Right ventricle myocardium inferior (tissue), 1 donor: Measurements from ENCODE around the gene CALU. TPM values are rescaled to one million over a fixed set of nuclear protein-coding genes. Genes with fewer than 3 reads are reported as not detected.

Experiments
- ATAC-seq: fragments of 200-7000 bp; cut with Tn5 transposase; one replicate; pipeline ENCODE4 v1.9.1; 2020; ENCODE audit warnings: mild to moderate bottlenecking, moderate library complexity
- DNase-seq: peaks from one replicate; pipeline ENCODE4 v3.0.0; 2021; ENCODE audit errors: missing footprints
- intact Hi-C: fragments of 100-400 bp; cut with DNase I; formaldehyde crosslinking; loops from one replicate; pipeline ENCODE4 v1.11.0; 2022
- total RNA-seq: library from RNA; stranded (reverse); fragmentation: NEBNext Ultra II Directional; extraction: Animal tissue kit (Norgen Biotek cat#: 25700); gene quantifications from one replicate; pipeline ENCODE4 v1.2.1, GENCODE V29; 2021
- donor health status: DM: no; HTN: yes; CAD: no; lungs with severe emphysema.

CALU gene
- total RNA-seq, 1 donor from 2014 or later, result 183 TPM

GRCh38 chr7:128795129-128795528, 56.0 kb downstream of the CALU start:
- DNase-seq (no peak), ATAC-seq (no peak)
- intact Hi-C loops, result no loop called here

- no peak for ATAC-seq
- no peak for DNase-seq
- intact Hi-C loops, result no loop called here
Observed at GRCh38 chr7:128796327-128796726, 57.2 kb downstream of the CALU start.

DNA sequence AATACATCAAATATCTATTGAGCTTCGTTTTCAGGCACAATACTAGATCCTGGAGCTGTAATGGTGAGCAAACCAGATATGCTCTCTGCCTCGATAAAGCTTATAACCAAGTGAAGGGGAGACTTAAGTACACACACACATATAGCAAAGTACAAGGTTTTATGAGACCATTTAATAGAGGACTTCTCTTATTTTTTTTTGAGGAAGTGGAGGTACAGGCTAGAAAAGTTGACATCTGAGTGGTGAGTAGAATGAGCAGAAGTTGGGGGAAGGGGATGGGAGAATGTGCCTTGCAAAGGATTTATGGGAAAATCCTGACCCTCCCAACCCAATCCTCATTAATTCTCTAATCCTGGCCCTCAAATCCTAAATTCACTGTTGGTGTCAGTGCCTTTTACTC, 60.3 kb downstream of the CALU start:
- ATAC-seq, result no peak
- DNase-seq, result no peak
- intact Hi-C loops, result no loop called here

GRCh38 chr7:128800567-128800966, 61.4 kb downstream of the CALU start:
- DNase-seq (no peak), ATAC-seq (no peak)
- intact Hi-C loops, result no loop called here

GRCh38 chr7:128801003-128801402, 61.8 kb downstream of the CALU start:
- ATAC-seq, result no peak
- intact Hi-C loops, result no loop called here
- DNase-seq, result no peak

DNA sequence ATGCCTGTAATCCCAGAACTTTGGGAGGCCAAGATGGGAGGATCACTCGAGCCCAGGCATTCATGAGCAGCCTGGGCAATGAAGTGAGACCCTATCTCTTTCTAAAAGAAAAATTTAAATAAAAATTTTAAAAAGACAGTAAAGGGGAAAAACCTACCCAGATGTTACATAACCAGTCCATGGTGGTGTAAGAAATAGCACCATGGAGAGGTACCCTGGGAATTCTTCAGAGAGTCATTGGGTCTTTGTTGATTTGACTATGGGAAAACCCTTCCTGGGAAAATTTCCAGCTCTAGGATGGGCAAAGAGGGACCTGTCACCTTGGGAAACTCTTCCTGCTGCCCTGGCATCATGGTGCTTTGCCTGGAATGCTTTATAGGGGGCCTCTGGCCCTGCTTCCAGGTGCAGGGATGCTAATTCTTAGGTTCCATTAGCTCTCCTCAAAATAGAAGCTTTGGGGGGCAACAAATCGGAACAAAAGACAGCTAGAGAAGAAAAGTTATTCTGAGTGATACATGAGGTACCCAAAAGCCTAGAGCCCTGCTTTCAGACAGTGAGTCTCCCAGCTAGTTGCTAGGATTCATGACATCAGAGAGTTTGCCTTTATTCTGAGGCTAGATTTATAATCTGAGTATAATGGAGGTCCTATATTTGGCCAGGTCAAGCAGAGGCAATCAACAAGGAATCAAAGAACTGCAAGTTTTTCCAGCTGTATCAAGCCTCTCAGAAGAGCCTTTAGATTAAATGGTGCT, 62.7 kb downstream of the CALU start:
- intact Hi-C loops, result no loop called here
- no peak for ATAC-seq

DNA sequence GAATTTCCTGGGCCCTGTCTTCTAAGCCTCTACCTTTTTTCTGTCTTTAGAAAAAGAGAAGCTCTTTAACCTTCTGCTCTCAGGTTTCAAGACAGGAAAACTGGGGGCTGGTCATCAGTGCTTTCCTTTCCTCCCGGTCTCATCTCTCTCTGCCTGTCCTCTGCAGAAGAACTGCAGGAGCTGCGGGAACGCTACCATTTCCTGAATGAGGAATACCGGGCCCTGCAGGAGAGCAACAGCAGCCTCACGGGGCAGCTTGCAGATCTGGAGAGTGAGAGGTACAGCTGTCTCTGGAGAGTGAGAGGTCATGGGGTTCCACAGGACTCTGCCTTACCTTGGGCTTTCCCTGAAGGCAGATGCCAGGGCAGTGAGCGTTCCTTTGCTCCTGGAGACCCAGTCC, 65.3 kb downstream of the CALU start:
- no peak for ATAC-seq
- intact Hi-C loops, result no loop called here
- DNase-seq, result no peak

More for the DNA sequence above, 62.7 kb downstream of the CALU start:
- DNase-seq, result no peak

- DNase-seq (no peak), ATAC-seq (no peak)
- intact Hi-C loops, result no loop called here
Observed at GRCh38 chr7:128805225-128805624, 66.1 kb downstream of the CALU start.

DNA sequence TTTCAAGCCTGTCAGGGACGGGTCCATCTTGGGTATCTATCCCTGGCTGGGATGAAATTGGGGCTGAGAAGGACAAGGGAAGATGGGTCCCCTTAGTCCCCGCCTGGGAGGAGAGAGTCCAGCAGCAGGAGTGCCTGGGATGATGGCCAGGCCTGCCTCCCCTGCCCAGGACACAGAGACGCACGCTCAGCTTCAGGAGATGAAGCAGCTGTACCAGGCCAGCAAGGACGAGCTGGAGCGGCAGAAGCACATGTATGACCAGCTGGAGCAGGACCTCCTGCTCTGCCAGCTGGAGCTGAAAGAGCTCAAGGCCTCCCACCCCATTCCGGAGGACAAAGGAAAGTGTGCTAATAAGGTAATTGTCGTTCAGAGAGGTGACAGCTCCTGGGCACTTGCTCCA, 68.0 kb downstream of the CALU start:
- intact Hi-C loops, result no loop called here
- ATAC-seq (no peak), DNase-seq (no peak)

DNA sequence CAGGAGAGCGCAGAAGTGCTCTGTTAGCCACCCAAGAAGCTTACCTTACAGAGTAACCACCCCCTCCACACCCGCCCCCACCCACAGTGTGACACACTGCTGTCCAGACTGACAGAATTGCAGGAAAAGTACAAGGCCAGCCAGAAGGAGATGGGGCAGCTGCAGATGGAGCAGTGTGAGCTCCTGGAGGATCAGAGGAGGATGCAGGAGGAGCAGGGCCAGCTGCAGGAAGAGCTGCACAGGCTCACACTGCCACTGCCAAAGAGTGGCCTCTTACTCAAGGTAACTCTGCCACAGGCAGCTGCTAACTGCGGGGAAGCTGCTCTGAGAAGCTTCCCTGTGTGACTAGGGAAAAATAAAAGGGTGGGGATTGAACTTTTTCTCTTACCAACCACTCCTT, 70.2 kb downstream of the CALU start:
- ATAC-seq, result no peak
- intact Hi-C loops, result no loop called here
- no peak for DNase-seq

- no peak for DNase-seq
- intact Hi-C loops, result no loop called here
- no peak for ATAC-seq
Observed at GRCh38 chr7:128810473-128810872, 71.3 kb downstream of the CALU start.

- no peak for DNase-seq
- no peak for ATAC-seq
- intact Hi-C loops, result no loop called here
Observed at GRCh38 chr7:128810997-128811396, 71.8 kb downstream of the CALU start.

GRCh38 chr7:128811631-128812430, 72.7 kb downstream of the CALU start:
- ATAC-seq (no peak), DNase-seq (no peak)
- intact Hi-C loops, result loop anchor here (1.0 kb wide), 1 partner anchor 30 kb away; no protein-coding TSS in a partner anchor

DNA sequence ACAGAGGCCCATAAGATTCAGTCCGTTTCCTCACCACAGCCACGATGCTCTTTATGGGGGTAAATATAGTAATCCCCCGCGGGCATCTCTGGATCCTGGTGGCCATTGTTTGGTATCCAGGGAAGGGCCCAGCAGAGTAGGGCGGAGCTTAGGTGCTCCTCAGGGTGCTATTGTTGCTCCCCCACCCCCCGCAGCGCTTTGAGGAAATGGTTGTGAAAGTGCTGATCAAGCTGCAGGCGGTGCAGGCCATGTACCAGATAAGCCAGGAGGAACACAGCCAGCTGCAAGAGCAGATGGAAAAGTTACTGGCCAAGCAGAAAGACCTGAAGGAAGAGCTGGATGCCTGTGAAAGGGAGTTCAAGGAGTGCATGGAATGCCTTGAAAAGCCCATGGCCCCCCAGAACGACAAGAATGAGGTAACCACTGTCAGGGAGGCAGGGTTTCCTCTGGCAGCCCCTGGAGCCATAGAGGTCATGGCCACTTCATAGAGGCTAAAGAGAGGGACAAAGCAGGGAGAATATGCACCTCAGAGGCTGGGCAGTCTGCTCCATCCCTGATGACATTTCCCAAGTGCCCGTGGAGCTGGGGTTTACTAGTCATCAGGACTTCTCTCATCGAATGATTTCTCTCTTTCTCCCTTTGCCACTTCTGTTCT, 73.5 kb downstream of the CALU start:
- peak; percentile 81 for DNase-seq
- intact Hi-C loops, result loop anchor here (1.0 kb wide), 1 partner anchor 30 kb away; no protein-coding TSS in a partner anchor
- ATAC-seq, result peak; percentile 83

- intact Hi-C loops, result no loop called here
- no peak for ATAC-seq
- no peak for DNase-seq
Observed at GRCh38 chr7:128814499-128814898, 75.3 kb downstream of the CALU start.

DNA sequence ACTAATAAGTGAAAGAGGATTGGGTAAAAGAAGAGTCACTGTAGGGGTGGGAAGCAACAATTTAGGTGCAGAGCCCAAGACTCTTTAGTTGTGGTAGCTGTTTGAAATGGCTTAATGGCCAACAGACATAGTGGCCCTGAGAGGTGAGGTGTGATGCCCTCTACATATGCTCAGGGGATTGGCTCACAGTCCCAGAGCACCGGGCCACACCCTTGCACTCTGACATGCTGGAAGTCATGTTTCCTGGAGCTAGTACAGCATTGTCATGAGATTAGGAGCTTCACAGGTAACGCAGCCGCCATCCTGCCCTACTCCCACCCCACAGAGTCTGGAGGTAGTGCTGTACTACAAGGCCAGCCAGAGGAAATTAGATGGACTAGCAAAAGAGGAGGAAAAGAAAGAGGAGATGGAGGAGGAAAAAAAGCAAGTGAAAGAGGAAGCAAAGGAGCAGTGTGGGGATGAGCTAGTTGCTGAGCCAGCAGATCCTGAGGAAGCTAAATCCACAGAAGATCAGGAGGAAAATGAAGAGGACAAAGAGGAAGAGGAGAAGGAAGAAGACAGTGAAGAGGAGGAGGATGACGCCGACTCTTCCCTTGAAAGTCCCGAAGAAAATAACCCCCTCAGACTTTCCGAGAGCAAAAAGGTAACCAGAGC, 76.3 kb downstream of the CALU start:
- intact Hi-C loops, result no loop called here
- no peak for DNase-seq
- no peak for ATAC-seq

GRCh38 chr7:128818694-128819093, 79.5 kb downstream of the CALU start:
- DNase-seq (no peak), ATAC-seq (no peak)
- intact Hi-C loops, result no loop called here
